NCI-H2029 (cell line): ENCODE measurements around the gene MOB1A.
"Not testable (repeated sequence)": the region's sequence is repeated elsewhere in the genome, so short reads cannot be mapped to it uniquely, and the experiment has no call there.

ENCODE experiments used
- DNase-seq: peaks from one replicate; lab custom pipeline; 2025; lab: John Stamatoyannopoulos, UW

The MOB1A gene

DNA sequence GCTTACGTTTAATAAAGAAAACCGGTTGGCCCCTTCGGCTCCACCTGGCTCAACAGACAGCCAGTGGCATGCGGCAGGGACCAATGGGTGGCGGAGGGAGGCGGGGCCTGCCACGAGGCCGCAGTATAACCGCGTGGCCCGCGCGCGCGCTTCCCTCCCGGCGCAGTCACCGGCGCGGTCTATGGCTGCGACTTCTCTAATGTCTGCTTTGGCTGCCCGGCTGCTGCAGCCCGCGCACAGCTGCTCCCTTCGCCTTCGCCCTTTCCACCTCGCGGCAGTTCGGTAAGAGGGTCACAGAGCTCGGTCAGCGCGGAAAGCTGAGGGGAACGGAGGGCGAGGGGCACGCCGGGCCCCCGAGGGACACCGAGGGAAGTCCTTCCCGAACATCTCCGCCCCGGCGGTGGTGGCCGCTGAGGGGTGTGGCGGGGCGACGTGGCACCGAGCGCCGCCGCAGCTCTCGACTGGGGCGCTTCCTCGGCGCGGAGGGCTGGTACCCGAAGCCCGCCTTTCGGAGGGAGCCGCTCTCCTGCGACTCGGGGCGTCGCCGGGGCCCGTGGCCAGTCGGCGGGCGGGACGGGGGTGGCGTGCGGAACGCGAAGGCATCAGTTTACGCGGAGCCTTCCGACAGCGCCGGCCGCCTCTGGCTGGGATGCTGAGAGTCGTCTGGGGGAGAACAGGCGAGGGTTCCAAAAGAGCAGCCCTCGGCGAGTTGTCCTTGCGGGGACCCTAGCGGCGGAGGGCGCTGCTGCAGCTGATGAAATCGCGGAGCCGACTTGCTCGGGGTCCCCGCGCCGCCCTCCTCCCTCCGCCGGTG, 20.0 kb upstream of the MOB1A start, which contains the start of gene MTHFD2:
Gene MTHFD2 (plus strand): TSS at position 155 of the 814 bp plus-strand sequence. CDS start 27 bp downstream, at position 182.
- peak; percentile 50 for DNase-seq

DNA sequence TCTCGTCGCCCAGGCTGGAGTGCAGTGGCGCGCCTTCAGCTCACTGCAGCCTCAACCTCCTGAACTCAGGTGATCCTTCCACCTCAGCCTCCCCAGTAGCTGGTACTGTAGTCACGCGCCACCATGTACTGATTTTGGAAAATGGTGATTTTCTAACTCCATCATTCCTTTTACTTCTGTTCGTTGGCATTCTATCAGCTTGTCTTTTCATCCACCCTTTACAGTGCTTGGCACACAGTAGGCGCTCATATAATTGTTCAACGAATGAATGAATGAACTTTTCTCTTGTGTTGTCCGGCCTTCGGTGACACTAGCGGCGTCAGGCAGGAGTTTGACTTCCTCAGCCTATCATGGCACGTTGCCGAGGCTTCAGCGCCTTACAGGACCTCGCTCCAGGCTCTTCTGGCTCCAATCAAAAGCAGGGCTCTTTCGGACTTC, 19.4 kb upstream of the MOB1A start:
- peak; percentile 97 for DNase-seq

DNA sequence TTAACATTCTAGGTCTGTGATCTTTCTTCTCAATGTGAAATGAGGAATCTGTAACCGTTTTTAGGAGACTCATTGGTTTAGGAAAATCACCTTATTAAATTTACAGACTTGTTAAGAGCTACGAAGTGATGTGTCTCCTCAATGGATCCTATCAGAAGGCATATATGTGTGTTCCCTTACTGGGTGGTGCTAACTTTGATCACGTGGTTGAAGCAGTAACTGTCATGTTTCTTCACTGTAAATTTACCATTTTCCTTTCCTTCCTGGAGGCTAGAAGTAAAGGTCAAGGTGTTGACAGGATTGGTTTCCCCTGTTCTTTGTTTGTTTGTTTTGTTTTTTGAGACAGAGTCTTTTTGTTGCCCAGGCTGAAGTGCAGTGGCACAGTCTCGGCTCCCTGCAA, 18.4 kb upstream of the MOB1A start:
- DNase-seq, result no peak

DNA sequence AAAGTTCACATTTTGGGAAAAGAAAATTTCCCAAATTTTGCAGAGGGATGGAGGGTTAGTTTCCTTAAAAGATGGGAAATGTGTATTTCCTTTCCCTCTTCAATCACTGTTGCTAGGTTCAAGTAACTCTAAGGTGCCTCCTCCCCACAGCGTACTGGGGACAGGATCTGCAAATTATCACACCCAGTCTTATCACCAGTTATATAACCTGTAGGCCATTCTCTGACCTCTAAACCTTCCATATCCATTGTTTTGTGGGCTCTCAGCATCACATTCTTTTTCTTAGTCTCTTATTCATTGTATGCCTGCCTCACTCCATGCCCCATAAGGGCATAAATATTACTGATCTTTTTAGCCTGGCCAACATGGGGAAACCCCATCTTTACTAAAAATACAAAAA, 16.1 kb upstream of the MOB1A start:
- DNase-seq, result no peak

DNA sequence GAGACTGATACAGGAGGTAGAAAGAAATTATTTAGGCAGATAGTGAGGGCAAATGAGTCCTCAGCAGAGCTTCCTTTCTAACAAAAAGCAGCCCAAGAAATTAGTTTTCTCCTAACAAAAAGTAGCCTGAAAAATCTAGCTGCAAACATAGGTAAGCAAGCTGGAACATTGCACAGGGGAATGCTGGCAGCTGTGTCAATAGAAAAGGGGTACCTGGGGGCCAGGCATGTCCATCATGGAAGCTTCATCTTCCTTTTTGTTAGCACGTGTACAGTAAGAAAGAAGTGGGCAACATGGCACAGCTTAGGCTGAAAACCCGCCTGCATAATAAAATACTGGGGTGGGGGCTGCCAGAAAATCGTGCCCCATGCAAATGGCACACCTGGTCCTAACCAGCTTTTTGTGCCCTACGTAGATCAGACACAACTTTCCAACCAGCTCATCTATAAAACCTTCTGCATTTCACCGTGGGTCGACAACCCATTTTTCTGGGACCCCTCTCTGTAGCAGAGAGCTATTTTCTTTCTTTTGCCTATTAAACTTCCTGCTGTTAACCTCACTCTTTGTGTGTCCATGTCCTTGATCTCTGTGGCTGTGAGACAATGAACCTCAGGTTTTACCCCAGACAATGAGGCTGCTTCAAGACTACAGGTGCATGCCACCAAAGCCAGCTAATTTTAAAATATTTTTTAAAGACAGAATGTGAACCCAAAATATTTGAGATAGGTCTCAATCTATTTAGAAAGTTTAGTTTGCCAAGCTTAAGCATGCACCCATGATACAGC, 13.1 kb upstream of the MOB1A start:
- no peak for DNase-seq

DNA sequence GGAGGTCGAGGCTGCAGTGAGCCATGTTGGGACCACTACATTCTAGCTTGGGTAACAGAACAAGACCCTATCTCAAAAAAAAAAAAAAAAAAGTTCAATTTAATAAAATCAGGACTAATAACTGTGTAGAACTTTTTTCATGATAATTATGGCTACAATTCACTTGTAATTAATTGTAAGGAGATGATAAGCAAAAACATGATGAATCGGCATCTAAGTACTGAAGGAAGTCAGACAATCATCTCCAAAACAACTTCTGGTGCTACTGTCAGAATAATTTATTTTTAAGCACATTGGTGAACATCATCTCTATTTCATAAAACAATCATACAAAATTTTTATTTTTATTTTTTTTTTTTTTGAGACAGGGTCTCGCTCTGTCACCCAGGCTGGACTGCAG, 10.0 kb upstream of the MOB1A start:
- DNase-seq, result no peak

DNA sequence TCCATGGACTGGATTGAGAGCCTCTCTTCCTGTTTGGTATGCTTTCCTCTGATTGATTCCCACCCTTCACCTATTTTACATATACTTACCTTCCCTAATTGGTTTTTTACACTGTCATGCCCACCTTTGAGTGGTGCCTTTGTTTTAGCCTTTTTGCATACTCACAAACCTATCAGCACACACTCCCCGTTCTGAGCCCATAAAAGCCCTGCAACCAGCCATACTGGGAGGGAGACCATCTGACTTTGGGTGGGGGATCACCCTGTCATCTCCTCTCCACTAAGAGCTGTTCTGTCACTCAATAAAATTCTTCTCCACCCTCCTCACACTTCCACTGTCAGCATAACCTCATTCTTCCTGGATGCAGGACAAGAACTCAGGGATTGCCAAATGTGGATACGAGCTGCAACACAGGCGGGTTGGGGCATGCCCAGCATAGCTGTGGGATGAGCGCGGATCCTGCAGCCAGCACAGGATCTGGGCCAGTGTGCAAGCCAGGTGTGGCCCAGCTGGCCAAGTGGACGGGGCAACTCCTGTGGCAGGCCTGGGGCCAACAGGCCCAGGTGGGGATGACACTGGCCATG, 9.4 kb upstream of the MOB1A start:
- DNase-seq, result no peak

DNA sequence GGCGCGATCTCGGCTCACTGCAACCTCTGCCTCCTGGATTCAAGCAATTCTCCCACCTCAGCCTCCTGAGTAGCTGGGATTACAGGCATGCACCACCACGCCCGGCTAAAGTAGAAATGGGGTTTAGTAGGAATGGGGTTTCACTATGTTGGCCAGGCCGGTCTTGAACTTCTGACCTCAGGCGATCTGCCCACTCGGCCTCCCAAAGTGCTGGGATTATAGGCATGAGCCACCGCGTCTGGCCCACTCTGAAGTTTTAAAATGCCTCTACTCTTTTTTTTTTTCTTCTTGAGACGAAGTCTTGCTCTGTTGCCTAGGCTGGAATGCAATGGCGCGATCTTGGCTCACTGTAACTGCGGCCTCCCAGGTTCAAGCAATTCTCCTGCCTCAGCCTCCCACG, 8.0 kb upstream of the MOB1A start:
- not testable (repeated sequence) for DNase-seq

DNA sequence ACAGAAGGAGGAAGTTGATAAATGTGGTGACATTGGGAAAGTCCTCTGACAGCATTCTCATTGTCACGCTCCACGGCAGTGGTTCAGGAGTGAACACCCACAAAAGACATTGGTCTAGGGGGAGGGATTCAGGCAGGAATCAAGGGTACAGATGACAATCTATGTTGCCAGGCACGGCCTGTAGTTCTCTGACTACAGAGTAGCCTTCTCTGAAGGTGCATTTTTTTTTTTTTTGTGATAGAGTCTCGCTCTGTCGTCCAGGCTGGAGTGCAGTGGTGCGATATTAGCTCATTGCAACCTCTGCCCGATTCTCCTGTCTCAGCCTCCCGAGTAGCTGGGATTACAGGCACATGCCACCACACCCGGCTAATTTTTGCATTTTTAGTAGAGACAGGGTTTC, 7.4 kb upstream of the MOB1A start:
- no peak for DNase-seq

DNA sequence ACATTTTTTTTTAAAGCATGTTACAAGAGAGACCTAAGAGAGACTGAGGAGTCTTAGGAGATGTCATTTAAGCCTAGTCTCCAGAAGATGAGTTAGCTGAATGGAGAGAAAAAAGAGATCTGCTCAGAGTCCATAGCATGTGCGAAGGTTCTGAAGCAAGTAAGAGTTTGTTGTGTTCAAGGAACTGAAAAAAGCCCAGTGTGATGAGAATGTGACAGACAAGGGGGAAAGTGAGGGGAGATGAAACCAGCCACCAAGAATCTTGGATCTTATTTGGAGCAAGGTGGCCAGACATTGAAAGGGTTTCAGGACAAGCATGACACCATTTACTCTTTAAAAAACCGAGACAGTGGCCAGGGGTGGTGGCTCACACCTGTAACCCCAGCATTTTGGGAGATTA, 5.2 kb upstream of the MOB1A start:
- DNase-seq, result no peak

DNA sequence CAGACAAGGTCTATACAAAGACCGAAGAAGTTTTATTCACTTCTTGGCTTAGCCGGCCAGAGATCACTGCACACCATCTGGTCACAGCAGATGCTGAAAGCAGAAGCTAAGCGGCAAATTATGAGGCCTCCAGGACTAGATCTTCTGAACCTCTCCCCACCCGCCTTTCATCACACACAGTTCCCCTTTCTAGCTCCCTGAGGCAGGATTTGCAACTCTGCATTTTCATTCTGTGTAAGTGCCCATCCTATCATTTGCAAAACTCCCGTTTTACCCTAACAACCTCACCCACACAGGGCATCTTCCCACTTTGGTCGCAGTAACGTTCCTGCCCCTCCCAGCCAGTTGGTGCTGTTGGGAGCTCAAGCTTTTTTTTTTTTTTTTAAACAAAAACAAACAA, 3.1 kb upstream of the MOB1A start:
- no peak for DNase-seq

DNA sequence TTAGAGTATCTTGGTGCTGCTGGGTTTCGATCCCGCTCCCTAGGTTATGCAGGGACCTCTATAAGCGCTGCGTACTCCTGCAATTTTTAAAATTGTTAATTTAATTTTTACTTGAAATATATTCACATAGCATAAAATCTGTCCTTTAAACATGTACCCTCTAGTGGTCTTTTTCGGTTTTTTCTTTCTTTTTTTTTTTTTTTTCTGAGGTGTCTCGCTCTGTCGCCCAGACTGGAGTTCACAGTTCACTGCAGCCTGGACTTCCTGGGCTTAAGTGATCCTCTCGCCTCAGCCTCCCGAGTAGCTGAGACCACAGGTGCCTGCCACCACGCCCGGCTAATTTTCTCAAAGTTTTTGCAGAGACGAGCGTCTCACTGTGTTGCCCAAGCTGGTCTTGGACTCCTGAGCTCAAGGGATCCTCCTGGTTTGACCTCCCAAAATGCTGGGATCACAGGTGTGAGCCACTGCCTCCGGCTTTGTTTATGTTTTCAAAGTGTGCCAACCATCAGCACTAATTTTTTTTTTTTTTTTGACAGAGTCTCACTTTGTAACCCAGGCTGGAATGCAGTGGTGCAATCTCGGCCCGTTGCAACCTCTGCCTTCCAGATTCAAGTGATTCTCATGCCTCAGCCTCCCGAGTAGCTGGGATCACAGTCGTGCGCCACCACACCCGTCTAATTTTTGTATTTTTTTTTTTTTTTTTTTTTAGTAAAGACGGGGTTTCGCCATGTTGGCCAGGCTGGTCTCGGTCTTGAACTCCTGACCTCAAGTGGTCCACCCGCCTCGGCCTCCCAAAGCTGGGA, 585 bp upstream of the MOB1A start:
- DNase-seq, result no peak

DNA sequence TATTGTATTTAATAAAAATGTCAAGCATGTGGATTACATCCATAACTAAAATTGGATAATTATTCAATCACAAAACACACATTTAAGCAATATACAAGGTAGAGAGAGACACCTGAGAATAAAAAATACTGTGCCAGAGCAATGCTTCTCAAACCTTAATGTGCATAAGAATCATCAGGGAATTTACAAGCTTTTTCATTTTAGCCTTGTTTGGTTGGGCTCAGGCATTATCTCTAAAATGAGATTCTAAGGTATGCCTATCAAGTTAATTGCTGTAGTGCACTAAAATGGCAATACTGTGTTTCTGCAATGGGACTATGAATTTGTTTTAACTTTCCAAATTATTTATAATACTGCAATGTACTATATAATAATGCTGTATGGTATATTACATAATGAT, 983 bp downstream of the MOB1A start:
- DNase-seq, result no peak

DNA sequence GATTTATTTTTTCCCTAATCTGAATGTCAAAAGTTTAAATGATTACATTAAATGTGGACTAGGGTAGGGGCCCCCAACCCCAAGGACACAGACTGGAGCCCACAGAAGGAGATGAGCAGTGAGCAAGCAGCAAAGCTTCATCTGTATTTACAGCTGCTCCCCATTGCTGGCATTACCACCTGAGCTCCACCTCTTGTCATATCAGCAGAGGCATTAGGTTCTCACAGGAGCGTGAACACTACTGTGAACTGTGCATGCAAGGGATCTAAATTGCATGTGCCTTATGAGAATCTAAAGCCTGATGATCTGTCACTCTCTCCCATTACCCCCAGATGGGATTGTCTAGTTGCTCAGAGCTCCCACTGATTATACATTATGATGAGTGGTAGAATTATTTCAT, 3.8 kb downstream of the MOB1A start:
- no peak for DNase-seq

DNA sequence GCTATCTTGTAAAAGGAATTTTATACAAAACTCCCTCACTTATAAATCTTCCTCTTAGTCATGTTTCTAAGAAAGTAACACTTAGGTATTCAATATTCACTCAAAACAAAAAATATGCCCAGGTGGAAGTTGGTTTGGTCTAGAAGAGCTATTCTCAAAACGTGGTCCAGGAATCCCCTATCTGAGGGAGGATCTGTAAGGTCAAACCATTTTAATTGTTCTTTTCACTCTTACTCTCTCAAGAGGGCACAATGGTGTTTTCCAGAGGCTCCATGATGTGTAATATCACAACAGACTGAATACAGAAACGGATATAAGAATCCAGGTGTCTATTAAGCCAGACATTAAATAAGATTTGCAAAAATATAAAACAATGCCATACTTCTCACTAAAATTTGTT, 9.9 kb downstream of the MOB1A start:
- DNase-seq, result no peak

DNA sequence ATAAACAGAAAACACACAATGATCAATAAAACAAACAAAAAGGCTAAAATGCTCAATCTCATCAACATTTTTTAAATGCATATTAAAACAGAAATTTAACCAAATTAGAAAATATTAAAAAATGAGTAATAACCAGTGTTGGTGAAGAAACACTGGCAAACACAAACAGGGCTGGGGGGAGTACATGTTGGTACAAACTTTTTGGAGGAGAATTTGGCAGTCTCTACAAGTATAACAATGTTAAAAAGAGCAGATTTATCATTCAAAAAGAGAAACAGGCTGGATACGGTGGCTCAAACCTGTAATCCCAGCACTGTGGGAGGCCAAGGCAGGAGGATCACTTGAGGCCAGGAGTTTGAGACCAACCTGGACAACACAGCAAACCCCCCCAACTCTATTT, 13.9 kb downstream of the MOB1A start:
- no peak for DNase-seq

DNA sequence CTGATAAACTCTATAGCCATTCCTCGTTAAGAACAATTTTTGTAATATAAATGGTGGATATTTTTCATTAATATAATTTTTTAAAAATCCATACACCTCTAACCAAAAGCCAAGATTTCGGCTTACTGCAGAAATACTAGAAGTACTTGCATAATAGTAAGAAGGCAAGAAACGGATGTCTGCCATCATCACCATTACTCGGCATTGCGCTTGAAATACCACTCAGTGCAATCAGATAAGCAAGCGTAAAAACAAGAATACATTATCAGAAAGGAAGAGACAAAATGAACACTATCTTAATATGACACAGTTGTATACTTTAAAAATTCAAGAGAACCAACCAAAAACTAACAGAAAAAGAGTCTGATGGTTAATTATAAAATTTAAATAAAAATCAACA, 15.7 kb downstream of the MOB1A start:
- no peak for DNase-seq

DNA sequence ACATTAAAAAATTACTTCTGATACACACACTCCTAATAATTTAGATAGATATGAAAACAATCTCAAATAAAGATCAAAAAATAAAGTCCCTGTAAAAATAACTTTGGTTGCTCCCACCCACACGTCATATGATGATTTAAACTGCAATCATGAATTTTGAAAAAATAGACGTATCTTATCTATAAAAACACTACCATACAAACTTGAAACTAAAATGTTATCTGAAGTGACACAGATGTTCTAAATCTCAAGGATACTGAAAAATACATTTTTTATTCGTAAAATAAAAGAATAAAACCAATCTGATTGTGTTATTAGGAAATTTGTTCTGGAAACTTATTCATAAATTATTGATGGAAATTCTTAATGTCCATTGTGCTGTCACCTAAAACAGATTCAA, 22.8 kb downstream of the MOB1A start:
- no peak for DNase-seq

DNA sequence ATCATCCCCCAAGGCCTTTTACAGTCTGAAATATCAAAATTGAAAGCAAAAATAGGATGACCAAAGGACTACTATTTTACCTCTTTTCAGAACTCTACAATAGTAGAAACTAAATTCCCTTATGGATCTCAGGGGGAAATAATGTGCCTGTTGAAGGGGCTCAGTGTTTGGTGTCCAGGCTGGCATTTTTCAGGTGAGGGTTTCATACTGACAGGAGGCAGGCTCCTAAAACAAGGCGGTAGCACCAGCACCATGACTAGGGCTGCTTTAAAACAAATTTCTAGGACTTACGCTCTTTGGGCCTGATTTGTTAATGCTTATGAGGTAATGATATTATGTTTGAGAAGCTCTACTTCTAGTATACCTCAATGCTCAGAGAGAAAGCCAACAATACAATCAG, 25.7 kb downstream of the MOB1A start:
- no peak for DNase-seq

DNA sequence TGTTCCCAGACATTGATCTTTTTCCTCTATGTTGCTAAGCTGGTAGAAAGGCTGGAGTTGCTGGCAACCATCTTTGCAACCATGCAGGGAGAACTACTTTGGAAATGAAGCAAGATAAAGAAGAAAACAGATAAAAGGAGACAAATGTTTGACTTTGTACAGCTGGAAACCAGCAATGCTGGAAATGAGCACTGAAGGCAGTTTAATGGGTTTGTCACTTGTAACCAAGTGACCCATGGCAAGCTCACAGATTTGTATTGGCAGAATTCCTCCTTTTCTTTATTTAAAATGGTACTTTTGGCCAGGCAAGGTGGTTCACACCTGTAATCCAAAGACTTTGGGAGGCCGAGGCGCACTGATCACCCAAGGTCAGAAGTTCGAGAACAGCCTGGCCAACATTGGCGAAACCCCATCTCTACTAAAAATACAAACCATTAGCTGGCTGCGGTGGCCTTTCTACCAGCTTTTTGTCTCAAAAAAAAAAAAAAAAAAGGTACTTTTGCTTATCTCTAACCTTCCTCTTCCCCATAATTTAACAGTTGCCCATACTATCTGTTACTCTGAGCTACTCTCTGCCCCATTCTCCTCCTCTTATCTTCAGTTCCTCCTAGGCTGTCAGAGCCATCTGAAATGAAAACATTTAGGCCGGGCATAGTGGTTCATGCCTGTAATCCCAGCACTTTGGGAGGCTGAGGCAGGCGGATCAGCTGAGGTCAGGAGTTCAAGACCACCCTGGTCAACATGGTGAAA, 28.9 kb downstream of the MOB1A start:
- DNase-seq, result no peak

DNA sequence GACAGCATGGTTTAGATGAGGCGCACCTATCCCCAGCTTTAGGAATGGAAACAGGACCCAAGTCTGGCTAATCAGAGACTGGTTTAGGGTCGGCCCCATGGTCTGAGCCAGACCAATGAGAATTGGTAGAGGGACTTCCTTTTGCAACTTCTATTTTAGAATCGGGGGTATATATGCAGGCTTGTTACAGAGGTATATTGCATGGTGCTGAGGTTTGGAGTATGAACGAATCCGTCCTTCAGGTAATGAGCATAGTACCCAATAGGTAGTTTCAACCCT, 29.5 kb downstream of the MOB1A start:
- DNase-seq, result no peak
